Measurements from ENCODE around the gene CHRFAM7A.
"Not testable (repeated sequence)": the region's sequence is repeated elsewhere in the genome, so short reads cannot be mapped to it uniquely, and the experiment has no call there.

CHRFAM7A gene

GRCh38 chr15:30310575-30310974 lies 82.8 kb downstream of the CHRFAM7A start:
- not testable (repeated sequence) for H3K79me2 ChIP-seq (ENCODE audit: insufficient read depth, low read length); H3K4me2 ChIP-seq (ENCODE audit: low read length); H3K27me3 ChIP-seq (ENCODE audit: insufficient read depth, low read length); H3K27ac ChIP-seq (ENCODE audit: low read depth, low read length, poor library complexity, severe bottlenecking); H3K9ac ChIP-seq (ENCODE audit: low read length); H3F3A ChIP-seq (ENCODE audit: insufficient read depth, low read length); H3K4me1 ChIP-seq (ENCODE audit: insufficient read depth, low read length, severe bottlenecking); H3K36me3 ChIP-seq (ENCODE audit: insufficient read depth, low read length); H2AFZ ChIP-seq (ENCODE audit: low read length); H4K20me1 ChIP-seq (ENCODE audit: insufficient read depth, low read length); H3K4me3 ChIP-seq (ENCODE audit: low read depth, low read length, poor library complexity, severe bottlenecking); H3K9me2 ChIP-seq (ENCODE audit: low read depth, low read length); H3K9me3 ChIP-seq (ENCODE audit: low read length)
